ENCODE results near the gene FBXO40.

FBXO40 gene

GRCh38 chr3:121606106-121606505 lies 12.9 kb downstream of the FBXO40 start:
- in situ Hi-C loops (cut with HindIII; ENCODE audit: low sequenced_read_pairs), result no loop called here

DNA sequence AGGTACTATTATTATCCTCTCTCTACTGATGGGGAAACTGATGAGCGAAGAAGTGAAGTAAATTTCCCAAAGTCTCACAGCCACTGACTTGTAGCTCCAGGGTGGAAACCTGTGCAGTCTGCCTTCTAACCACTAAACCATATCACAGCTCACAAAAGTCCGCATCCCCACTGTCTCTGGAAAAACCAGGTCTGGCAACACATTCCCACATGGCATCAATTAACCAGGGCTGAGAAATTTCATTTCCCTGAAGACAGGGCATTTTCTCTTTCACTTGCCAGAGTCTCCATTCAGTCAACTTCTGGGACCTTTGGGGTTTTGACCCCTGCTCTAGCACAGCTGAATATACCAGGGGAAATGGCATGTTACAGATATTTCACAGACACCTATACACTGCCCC lies 26.5 kb downstream of the FBXO40 start:
- in situ Hi-C loops (cut with HindIII; ENCODE audit: low sequenced_read_pairs), result no loop called here

- in situ Hi-C loops (cut with HindIII; ENCODE audit: low sequenced_read_pairs), result no loop called here
Measured at GRCh38 chr3:121621491-121621890, 28.3 kb downstream of the FBXO40 start.

GRCh38 chr3:121624147-121624899 lies 31.1 kb downstream of the FBXO40 start:
- in situ Hi-C loops (cut with HindIII; ENCODE audit: low sequenced_read_pairs), result no loop called here

DNA sequence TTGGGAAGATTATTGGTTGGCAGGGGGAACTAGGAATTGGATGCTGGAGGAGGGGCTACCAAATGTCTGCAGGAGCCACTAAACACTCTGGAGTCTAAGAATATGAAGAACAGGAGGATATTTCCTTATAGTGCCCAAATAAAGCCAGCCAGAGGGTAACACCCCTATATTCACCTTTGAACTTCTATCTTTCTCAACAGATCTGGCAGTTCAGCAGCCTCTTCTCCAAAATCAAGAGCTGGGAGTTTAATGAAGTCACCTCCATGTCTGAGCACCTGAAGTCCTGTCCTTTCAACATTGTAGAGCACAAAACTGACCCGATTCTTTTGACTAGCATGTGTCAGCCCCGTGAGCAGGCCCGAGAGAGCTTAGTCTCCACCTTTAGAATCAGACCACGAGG lies 33.3 kb downstream of the FBXO40 start:
- in situ Hi-C loops (cut with HindIII; ENCODE audit: low sequenced_read_pairs), result no loop called here

DNA sequence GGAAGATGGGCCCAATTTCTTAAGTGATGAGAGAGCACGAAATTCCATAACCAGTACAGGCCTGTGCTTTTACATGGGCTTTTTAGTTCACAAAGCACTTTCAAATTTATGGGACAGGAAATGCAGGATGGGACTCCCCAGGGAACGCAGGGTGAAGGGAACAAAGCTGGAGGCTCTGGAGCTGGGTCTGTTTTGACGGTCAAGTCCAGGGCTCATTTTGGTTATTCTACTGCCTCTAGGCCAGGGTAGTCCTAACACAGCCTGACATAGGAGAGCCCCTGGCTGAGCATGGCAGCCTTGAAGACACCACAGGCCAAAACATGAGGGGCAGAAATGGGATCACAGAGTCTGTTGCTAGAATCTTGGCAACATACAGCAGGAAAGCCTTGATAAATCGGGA lies 34.0 kb downstream of the FBXO40 start:
- in situ Hi-C loops (cut with HindIII; ENCODE audit: low sequenced_read_pairs), result no loop called here

GRCh38 chr3:121627622-121628021 lies 34.4 kb downstream of the FBXO40 start:
- in situ Hi-C loops (cut with HindIII; ENCODE audit: low sequenced_read_pairs), result no loop called here

- in situ Hi-C loops (cut with HindIII; ENCODE audit: low sequenced_read_pairs), result no loop called here
Measured at GRCh38 chr3:121629601-121630000, 36.4 kb downstream of the FBXO40 start.

- in situ Hi-C loops (cut with HindIII; ENCODE audit: low sequenced_read_pairs), result no loop called here
Measured at GRCh38 chr3:121630355-121630754, 37.2 kb downstream of the FBXO40 start.

DNA sequence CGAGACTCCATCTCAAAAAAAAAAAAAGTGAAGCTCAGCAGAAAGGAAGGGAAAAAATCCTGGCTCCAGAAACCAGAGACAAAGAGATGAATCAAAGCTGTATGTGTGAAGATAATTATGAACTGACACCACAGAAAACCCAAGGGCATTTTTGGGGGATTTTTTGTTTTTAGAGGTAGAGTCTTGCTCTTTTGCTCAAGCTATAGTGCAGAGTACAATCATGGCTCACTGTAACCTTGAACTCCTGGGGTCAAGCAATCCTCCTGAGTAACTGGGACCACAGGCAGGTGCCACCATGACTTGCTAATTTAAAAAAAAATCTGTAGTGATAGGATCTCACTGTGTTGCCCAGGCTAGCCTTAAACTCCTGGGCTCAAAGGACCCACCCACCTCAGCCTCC lies 44.7 kb downstream of the FBXO40 start:
- in situ Hi-C loops (cut with HindIII; ENCODE audit: low sequenced_read_pairs), result no loop called here

DNA sequence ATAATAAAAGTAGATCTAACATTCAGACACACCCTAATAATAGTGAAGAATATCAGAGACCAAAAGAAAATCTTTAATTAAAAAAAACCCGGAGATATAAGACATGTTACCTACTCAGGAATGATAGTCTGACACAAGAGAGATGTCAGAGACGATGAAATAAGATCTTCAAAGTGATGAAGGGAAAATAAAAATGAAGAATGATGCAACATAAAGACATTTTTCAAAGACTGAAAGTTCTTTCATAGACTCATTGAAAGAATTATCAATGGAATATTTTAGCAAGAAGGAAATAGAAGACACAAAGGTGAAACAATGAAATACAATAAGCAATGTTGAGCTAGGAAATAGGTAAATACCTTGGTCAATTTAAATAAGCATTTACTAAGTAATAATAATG lies 47.9 kb downstream of the FBXO40 start:
- in situ Hi-C loops (cut with HindIII; ENCODE audit: low sequenced_read_pairs), result no loop called here

GRCh38 chr3:121642601-121643314 lies 49.6 kb downstream of the FBXO40 start:
- in situ Hi-C loops (cut with HindIII; ENCODE audit: low sequenced_read_pairs), result no loop called here

DNA sequence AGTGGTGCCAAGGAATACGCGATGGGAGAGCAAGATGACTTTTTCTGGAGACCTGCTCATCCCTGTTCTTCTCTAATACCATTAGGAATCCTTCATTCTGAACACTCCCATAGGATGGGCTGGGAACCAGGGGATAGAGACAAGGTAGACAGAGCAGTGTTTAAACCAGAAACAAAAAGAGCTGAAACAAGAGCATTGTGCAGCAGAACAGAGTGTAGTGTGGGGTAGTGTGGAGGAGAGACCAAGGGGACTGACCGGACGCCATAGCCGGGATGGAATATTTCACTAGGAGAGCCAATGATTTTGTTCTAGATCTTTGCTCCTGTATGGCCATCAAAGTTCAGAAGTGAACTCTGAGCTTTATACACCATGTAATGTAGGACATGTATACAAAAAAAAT lies 51.9 kb downstream of the FBXO40 start:
- in situ Hi-C loops (cut with HindIII; ENCODE audit: low sequenced_read_pairs), result no loop called here

DNA sequence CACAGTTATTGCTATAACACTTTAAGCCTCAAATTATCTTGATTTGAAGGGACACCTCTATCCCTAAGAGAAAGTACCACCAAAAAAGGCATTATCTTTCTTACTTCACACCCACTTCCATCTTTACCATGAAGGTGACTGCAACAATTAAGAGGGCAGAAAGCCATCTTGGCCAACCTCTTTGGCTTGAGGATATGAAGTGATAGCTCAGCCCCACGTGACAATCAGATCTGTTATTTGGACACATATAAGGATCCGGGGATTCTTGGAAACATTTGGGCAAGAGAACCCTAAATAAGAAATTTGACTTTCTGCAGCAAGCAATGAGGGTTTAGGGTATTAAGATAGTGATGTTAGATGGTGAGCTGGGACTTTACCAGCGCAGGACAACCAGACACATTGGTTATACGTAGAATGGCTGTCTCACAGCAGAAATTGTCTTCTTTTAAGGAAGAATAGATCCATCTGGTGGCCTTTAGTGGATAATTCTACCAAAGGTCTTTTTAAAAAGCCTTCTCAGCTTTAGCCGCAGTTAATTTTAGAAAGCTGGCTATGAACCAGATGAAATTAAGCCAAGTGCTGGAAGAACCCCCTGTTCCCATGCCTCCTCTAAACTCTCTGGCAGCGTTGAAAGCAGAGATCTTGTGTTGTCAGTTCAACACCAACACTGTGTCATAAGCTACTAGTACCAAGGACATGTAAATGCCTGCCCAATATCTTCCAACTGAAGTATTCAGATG lies 55.2 kb downstream of the FBXO40 start:
- in situ Hi-C loops (cut with HindIII; ENCODE audit: low sequenced_read_pairs), result no loop called here

GRCh38 chr3:121649645-121650044 lies 56.5 kb downstream of the FBXO40 start:
- in situ Hi-C loops (cut with HindIII; ENCODE audit: low sequenced_read_pairs), result no loop called here

GRCh38 chr3:121651684-121652083 lies 58.5 kb downstream of the FBXO40 start:
- in situ Hi-C loops (cut with HindIII; ENCODE audit: low sequenced_read_pairs), result no loop called here

DNA sequence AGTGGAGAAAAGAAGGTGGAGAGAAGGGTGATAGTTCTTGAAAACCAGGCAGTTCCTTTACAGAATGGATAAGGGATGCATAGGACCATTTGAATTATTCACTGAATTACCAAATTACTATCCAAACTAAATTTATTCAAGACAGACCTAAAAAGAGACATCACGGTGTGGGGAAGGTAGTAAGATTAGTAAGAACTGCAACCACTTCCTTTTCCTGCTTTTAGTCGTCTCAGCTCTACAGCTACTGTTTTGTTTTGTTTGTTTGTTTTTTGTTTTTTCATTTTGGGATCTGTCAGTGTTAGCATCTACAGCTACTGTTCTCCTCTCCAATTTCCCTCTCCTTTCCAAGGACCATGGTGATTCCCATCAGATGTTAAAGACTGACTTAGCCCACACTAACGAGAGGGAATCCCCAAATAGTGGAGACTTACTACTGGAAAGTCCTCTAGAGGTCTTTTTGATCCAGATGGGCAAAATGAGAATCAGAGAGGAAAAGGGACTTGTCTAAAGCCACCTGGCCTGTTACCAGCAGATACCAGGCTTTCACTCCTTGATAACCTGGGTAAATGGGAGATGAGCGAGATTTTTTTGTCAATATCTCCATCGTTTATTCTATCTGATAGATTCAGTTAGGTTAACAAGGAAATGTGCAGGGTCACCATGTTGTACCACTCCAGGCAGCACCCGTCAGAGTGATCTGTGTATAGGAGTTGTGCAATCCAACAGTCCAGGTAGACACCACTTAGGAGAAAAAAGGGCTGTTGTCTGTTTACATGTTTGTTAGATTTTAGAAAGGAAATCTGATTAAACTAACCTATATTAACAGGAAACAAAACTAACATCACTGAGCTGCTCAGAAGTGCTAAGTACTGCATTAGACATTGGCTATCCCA lies 61.6 kb downstream of the FBXO40 start:
- in situ Hi-C loops (cut with HindIII; ENCODE audit: low sequenced_read_pairs), result no loop called here

- in situ Hi-C loops (cut with HindIII; ENCODE audit: low sequenced_read_pairs), result no loop called here
Measured at GRCh38 chr3:121658716-121659435, 65.7 kb downstream of the FBXO40 start.

DNA sequence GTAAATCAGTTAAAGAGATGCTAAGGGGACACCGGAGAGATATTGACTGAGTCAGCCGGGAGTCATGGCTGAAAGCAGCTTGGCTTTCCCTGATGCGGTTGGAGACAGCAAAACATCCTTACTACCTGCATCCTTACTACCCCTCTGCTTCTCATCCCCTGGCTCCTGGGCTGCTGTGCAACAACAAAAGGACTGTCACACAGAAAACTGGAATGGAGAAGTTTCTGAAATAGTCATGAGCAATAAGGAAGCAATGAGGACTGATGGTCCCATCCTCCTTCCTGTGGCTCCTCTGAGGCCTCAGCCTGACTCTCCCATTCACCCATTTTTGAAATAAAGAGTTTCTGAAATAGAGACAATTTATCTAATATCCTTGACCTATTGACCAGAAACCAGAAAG lies 66.4 kb downstream of the FBXO40 start:
- in situ Hi-C loops (cut with HindIII; ENCODE audit: low sequenced_read_pairs), result no loop called here
